Tibial nerve (tissue), 3 donors: ENCODE measurements around the gene SHISA7.

ENCODE experiments used
- EP300 ChIP-seq, 2 donors: sonication (generic); formaldehyde crosslinking; IDR thresholded peaks; one replicate each; pipeline ENCODE4 v1.6.1; 2017; ENCODE audit warnings: antibody characterized with exemption in 2 of 2, mild to moderate bottlenecking in 1 of 2
- POLR2A ChIP-seq, 2 donors: fragments of 450-650 bp; IDR thresholded peaks; one replicate each; pipeline ENCODE4 v1.6.1; 2017; ENCODE audit warnings: antibody characterized with exemption in 2 of 2, mild to moderate bottlenecking in 2 of 2, moderate library complexity in 2 of 2

DNA sequence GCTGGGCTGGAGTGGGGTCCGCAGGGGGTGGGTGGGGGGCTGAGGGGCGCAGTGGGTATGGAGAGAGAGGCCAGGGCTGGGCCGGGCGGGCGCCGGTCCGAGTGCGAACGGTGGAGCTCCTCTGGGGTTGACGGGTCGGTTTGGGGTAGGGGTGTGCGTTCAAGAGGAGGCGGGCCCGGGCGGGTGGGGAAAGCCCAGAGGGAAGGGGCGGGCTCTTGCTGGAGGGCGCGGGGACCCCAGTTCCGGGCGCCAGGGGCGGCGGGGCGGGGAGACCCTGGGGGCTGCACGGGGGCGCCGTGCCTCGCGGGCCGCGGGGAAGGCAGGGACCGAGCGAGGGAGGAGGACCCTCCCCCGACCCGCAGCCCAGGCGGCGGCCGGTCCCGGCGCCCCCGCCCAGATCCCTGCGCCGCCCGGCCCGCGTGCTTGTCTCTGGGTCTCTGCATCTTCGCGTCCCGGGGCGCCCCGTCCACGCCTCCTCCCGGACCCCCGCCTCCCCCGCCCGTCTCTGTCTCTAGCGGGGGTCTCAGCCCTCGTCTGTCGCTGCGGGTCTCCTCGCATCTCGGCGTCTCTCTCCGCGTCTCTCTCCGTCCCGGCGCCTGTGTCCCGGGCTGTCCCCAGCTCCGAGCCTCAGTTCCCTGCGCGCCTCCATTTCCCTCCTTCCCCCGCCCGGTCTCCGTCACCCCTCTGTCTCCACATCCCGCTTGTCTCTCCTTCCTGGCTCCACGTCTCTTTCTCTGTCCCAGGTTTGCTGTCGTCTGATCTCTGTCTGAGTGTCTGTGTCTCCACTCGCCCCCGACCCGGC is 8.3 kb upstream of the SHISA7 start:
- no peak for TF ChIP-seq EP300 (IDR thresholded peaks at IDR 0.05)
- TF ChIP-seq POLR2A (IDR thresholded peaks at IDR 0.05), result no peak
